ENCODE results near the gene ECHS1.

DNA sequence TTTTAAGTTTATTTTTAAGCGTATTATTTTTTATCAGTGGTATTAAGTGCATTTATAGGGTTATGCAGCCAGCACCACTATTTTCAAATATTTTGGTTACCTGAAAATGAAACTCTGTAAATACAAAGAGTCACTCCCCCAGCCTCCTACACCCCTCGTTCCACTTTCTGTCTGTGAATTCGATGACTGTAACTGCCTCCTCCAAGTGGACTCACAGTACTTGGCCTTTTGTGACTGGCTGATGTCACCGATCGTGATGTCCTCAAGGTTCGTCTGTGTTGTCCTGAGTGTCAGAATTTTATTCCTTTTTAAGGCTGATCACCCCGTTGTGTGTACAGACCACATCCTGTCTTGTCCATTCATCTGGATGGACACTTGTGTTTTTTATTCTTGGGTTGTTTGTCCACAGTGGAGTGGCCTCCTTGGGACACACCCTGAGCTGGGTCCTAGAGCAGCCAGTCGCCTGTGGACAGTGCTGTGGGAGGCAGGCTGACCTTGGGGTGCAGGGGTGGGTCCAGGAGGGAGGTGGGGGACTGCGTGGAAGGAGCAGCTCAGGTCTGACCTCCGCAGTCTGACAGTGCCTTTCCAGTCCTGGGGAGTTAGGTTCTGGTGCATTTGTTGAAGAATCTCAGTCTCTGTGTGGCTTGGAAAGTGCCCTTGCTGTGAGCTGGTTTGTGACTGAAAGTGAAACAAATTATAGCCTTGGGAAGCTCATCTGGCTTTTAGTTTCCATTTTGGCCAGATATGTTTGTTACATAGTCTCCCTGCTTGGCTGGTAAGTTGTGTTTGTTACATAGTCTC is 27.7 kb upstream of the ECHS1 start:
- TF ChIP-seq, protein P1, sequence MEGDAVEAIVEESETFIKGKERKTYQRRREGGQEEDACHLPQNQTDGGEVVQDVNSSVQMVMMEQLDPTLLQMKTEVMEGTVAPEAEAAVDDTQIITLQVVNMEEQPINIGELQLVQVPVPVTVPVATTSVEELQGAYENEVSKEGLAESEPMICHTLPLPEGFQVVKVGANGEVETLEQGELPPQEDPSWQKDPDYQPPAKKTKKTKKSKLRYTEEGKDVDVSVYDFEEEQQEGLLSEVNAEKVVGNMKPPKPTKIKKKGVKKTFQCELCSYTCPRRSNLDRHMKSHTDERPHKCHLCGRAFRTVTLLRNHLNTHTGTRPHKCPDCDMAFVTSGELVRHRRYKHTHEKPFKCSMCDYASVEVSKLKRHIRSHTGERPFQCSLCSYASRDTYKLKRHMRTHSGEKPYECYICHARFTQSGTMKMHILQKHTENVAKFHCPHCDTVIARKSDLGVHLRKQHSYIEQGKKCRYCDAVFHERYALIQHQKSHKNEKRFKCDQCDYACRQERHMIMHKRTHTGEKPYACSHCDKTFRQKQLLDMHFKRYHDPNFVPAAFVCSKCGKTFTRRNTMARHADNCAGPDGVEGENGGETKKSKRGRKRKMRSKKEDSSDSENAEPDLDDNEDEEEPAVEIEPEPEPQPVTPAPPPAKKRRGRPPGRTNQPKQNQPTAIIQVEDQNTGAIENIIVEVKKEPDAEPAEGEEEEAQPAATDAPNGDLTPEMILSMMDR (IDR thresholded peaks at IDR 0.05 in 4 of 5, conservative IDR thresholded peaks at IDR 0.05 in 1 of 5): no peak
- no peak for TF ChIP-seq POLR2A (IDR thresholded peaks at IDR 0.05)

All from gastrocnemius medialis (tissue), 4 donors.